HEK293 (cell line): Measurements from ENCODE around the gene MAGEF1.

Experiments
- ZNF660 ChIP-seq: fragments of 450-650 bp; IDR thresholded peaks from 2 replicates; pipeline ENCODE4 v1.5.1; 2018; ENCODE audit warnings: missing biosample characterization, mild to moderate bottlenecking, missing genetic modification characterization
- ZNF776 ChIP-seq: fragments of 450-650 bp; formaldehyde crosslinking; IDR thresholded peaks from 2 replicates; pipeline ENCODE4 v1.5.0; 2017; ENCODE audit warnings: missing biosample characterization, missing genetic modification characterization, borderline replicate concordance

GRCh38 chr3:184738982-184739381 lies 27.1 kb upstream of the MAGEF1 start:
- TF ChIP-seq ZNF660, result no peak
- TF ChIP-seq ZNF776 (tag by site-specific recombination), result no peak
